ENCODE measurements around the gene RGS14. TPM values are rescaled to one million over a fixed set of nuclear protein-coding genes. Genes with fewer than 3 reads are reported as not detected.

Gene RGS14
- total RNA-seq, 1 experiment from 2014 or later: 9.4 TPM

- Histone ChIP-seq H4K20me1 (ENCODE audit: insufficient read depth) (no peaks in the 10 kb centered on the region), H3K79me2 (ENCODE audit: insufficient read depth, low read length) (no peaks in the 10 kb centered on the region), H3K27me3 (ENCODE audit: insufficient read depth, low read length) (no peaks in the 10 kb centered on the region), H3K4me2 (ENCODE audit: low read length) (no peak overlapping the region), H2AFZ (ENCODE audit: low read depth, low read length, poor library complexity, severe bottlenecking) (no peak overlapping the region), H3K4me3 (replicated peaks in 1 of 2; ENCODE audit: low read depth in 1 of 2, low read length in 2 of 2) (no peak overlapping the region), H3K9me2 (ENCODE audit: insufficient read depth) (no peaks in the 10 kb centered on the region), H3K9me3 (ENCODE audit: control insufficient read depth in 1 of 2, insufficient read depth in 1 of 2, low read depth in 1 of 2, low read length in 2 of 2) (no peaks in the 10 kb centered on the region), H3K36me3 (ENCODE audit: control insufficient read depth in 1 of 2, insufficient read depth in 2 of 2, low read length in 2 of 2) (no peaks in the 10 kb centered on the region), H3K27ac (ENCODE audit: low read depth, low read length) (no peak overlapping the region), H3K4me1 (ENCODE audit: control insufficient read depth in 1 of 2, insufficient read depth in 2 of 2, low read length in 2 of 2) (peaks cover 3 to 16% of the 10 kb centered on the region in 2 experiments; a peak in 3 of 4 replicates), H3K9ac (ENCODE audit: low read length) (no peak overlapping the region)
- ChIA-PET RAD21 (ENCODE audit: low non-redundant PET in 1 of 2, low total read pairs in 2 of 2, uncharacterized antibody in 2 of 2, unreplicated experiment in 2 of 2) (interaction anchor here in 1 of 2 experiments (1.0 kb wide), 1 partner anchor 84 kb away, joined by 3 read pairs; no protein-coding TSS in a partner anchor), POLR2A (no interaction called here), CTCF (interaction anchor here (0.7 to 2.5 kb wide), 4 partner anchors 9 to 204 kb away, joined by 3 to 22 read pairs (median 4); no protein-coding TSS in a partner anchor)
- DNase-seq (ENCODE audit: low read depth, low spot score): peak; percentile 63
- intact Hi-C loops (cut with micrococcal nuclease): loop anchor here (1.0 to 5.0 kb wide), 2 partner anchors 69 to 136 kb away; no protein-coding TSS in a partner anchor
- TF ChIP-seq, protein P1, sequence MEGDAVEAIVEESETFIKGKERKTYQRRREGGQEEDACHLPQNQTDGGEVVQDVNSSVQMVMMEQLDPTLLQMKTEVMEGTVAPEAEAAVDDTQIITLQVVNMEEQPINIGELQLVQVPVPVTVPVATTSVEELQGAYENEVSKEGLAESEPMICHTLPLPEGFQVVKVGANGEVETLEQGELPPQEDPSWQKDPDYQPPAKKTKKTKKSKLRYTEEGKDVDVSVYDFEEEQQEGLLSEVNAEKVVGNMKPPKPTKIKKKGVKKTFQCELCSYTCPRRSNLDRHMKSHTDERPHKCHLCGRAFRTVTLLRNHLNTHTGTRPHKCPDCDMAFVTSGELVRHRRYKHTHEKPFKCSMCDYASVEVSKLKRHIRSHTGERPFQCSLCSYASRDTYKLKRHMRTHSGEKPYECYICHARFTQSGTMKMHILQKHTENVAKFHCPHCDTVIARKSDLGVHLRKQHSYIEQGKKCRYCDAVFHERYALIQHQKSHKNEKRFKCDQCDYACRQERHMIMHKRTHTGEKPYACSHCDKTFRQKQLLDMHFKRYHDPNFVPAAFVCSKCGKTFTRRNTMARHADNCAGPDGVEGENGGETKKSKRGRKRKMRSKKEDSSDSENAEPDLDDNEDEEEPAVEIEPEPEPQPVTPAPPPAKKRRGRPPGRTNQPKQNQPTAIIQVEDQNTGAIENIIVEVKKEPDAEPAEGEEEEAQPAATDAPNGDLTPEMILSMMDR (IDR thresholded peaks at IDR 0.05 in 2 of 3, conservative IDR thresholded peaks at IDR 0.05 in 1 of 3; ENCODE audit: borderline replicate concordance in 1 of 3, insufficient read depth in 1 of 3, low read depth in 2 of 3, low read length in 2 of 3): peak in 2 of 3 experiments; percentile 79 to 93; a peak in 4 of 6 replicates
- TF ChIP-seq POLR2A (IDR thresholded peaks at IDR 0.05; ENCODE audit: borderline replicate concordance, extremely low read depth, insufficient read depth, insufficient read length): no peak
- peak; percentile 75 for ATAC-seq
- no TSS peak for BruUV-seq (replicated peaks)
Measured at GRCh38 chr5:177317959-177318377, 39.8 kb upstream of the RGS14 start.

DNA sequence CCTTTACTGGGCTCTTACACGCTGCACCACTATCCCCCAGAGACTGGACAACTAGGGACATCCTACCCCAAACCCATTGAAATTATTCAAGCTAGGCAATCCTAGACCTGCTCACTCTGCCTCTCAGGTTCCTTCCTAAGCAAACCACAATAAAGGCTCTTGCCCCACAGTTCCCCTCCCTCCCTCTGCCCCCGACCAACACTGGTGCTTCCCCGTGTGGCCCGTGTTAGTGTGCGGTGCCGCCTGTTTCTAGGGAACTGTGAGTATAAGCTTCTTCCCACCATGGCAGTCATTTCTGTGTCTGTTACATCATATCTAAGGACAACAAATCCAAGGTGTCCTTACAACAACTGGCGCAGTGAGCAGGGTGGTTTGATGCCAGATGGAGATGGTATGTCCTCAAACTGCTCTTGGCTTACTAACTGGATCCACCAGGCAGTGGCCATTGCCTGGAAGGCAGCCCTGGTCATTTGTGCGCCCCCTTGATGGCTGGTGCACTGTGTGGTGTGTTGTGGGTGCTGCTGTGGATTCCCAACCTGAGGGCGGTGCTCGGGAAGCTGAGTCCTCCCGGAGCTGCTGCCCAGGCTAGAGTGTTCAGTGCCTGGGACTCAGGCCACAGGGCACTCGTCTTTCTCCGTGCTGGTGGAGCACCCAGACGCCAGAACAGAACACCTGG is 37.7 kb upstream of the RGS14 start:
- Histone ChIP-seq H3K27me3 (ENCODE audit: insufficient read depth, low read length) (no peaks in the 10 kb centered on the region), H3K9ac (ENCODE audit: low read length) (no peak overlapping the region), H3K9me2 (ENCODE audit: insufficient read depth) (no peaks in the 10 kb centered on the region), H3K27ac (ENCODE audit: low read depth, low read length) (no peak overlapping the region), H3K9me3 (ENCODE audit: control insufficient read depth in 1 of 2, insufficient read depth in 1 of 2, low read depth in 1 of 2, low read length in 2 of 2) (no peaks in the 10 kb centered on the region), H4K20me1 (ENCODE audit: insufficient read depth) (no peaks in the 10 kb centered on the region), H3K79me2 (ENCODE audit: insufficient read depth, low read length) (no peaks in the 10 kb centered on the region), H3K36me3 (ENCODE audit: control insufficient read depth in 1 of 2, insufficient read depth in 2 of 2, low read length in 2 of 2) (no peaks in the 10 kb centered on the region), H2AFZ (ENCODE audit: low read depth, low read length, poor library complexity, severe bottlenecking) (no peak overlapping the region), H3K4me2 (ENCODE audit: low read length) (no peak overlapping the region), H3K4me3 (replicated peaks in 1 of 2; ENCODE audit: low read depth in 1 of 2, low read length in 2 of 2) (no peak overlapping the region), H3K4me1 (ENCODE audit: control insufficient read depth in 1 of 2, insufficient read depth in 2 of 2, low read length in 2 of 2) (peaks cover 0 to 7% of the 10 kb centered on the region in 2 experiments; a peak in 1 of 4 replicates)
- no peak for DNase-seq (ENCODE audit: low read depth, low spot score)
- ChIA-PET RAD21 (ENCODE audit: low non-redundant PET in 1 of 2, low total read pairs in 2 of 2, uncharacterized antibody in 2 of 2, unreplicated experiment in 2 of 2) (no interaction called here), POLR2A (no interaction called here), CTCF (interaction anchor here (1.5 to 2.5 kb wide), 2 partner anchors 11 to 50 kb away, joined by 4 to 22 read pairs; no protein-coding TSS in a partner anchor)
- intact Hi-C loops (cut with micrococcal nuclease): loop anchor here (5.0 kb wide), 1 partner anchor 67 kb away; no protein-coding TSS in a partner anchor
- BruUV-seq (replicated peaks): no TSS peak
- no peak for ATAC-seq
- TF ChIP-seq ZFX (IDR thresholded peaks at IDR 0.05) (no peak), EZH2 (IDR thresholded peaks at IDR 0.05) (no peak), SP1 (IDR thresholded peaks at IDR 0.05; ENCODE audit: low read depth) (no peak), YY1 (IDR thresholded peaks at IDR 0.05; ENCODE audit: extremely low read depth, insufficient replicate concordance, low read depth, low read length) (no peak), EZH2phosphoT487 (IDR thresholded peaks at IDR 0.05; ENCODE audit: borderline replicate concordance) (no peak)

Data from HCT116 (cell line).